OCI-LY7 (cell line): ENCODE data around the gene LGALS9.

ENCODE experiments used
- CTCF ChIP-seq: fragments of 200-600 bp; sonication (generic); conservative IDR thresholded peaks from 2 replicates; pipeline ENCODE4 v1.5.1; 2014; ENCODE audit warnings: mild to moderate bottlenecking, antibody characterized with exemption, low read length, moderate library complexity, mixed read lengths
- EZH2phosphoT487 ChIP-seq: fragments of 200-600 bp; sonication (generic); IDR thresholded peaks from 2 replicates; pipeline ENCODE4 v1.6.1; 2018; ENCODE audit warnings: low read depth, borderline replicate concordance, mild to moderate bottlenecking, mixed run types, antibody characterized with exemption, low read length, moderate library complexity, mixed read lengths

- TF ChIP-seq CTCF, result no peak
- TF ChIP-seq EZH2phosphoT487, result no peak
These were observed 3.5 kb upstream of the LGALS9 start for GRCh38 chr17:27627514-27627913.
